GM23338 (cell line): ENCODE measurements around the gene SLBP. TPM values are rescaled to one million over a fixed set of nuclear protein-coding genes. Genes with fewer than 3 reads are reported as not detected.

ENCODE experiments used
- ATAC-seq: fragments of 200-7000 bp; cut with Tn5 transposase; 3 replicates; pipeline ENCODE4 v1.9.1; 2020
- DNase-seq: peaks from one replicate; pipeline ENCODE4 v3.0.0-alpha.2; 2015; ENCODE audit warnings: low spot score
- H2AFZ ChIP-seq: fragments of 200-600 bp; sonication (generic); 2 replicates; pipeline ENCODE4 v1.8.0; 2016; ENCODE audit warnings: antibody characterized with exemption, mild to moderate bottlenecking, moderate library complexity
- H3F3A ChIP-seq: fragments of 200-600 bp; sonication (generic); replicated peaks from 2 replicates; pipeline ENCODE4 v1.8.0; 2017; ENCODE audit warnings: antibody characterized with exemption, mixed run types, low read depth
- H3K27ac ChIP-seq: fragments of 200-600 bp; sonication (generic); 2 replicates; pipeline ENCODE4 v1.6.1; 2016; ENCODE audit warnings: low read depth
- H3K27me3 ChIP-seq: fragments of 200-600 bp; sonication (generic); 2 replicates; pipeline ENCODE4 v1.8.0; 2016; ENCODE audit warnings: mild to moderate bottlenecking, mixed run types, moderate library complexity; ENCODE audit not compliant: insufficient read depth
- H3K36me3 ChIP-seq: fragments of 200-600 bp; sonication (generic); 2 replicates; pipeline ENCODE4 v1.8.0; 2016; ENCODE audit warnings: mild to moderate bottlenecking; ENCODE audit not compliant: insufficient read depth
- H3K4me1 ChIP-seq: fragments of 200-600 bp; sonication (generic); 2 replicates; pipeline ENCODE4 v1.8.0; 2016; ENCODE audit warnings: mild to moderate bottlenecking, moderate library complexity; ENCODE audit not compliant: insufficient read depth
- H3K4me2 ChIP-seq: fragments of 200-600 bp; sonication (generic); 2 replicates; pipeline ENCODE4 v1.7.1; 2017; ENCODE audit warnings: mixed run types
- H3K4me3 ChIP-seq: fragments of 200-600 bp; sonication (generic); 2 replicates; pipeline ENCODE4 v1.6.1; 2016; ENCODE audit warnings: mixed run types
- H3K79me2 ChIP-seq: fragments of 200-600 bp; sonication (generic); replicated peaks from 2 replicates; pipeline ENCODE4 v1.8.0; 2017; ENCODE audit warnings: mild to moderate bottlenecking; ENCODE audit not compliant: insufficient read depth
- H3K9me2 ChIP-seq: fragments of 200-600 bp; sonication (generic); 2 replicates; pipeline ENCODE4 v1.8.0; 2017; ENCODE audit not compliant: insufficient read depth
- H4K20me1 ChIP-seq: fragments of 200-600 bp; sonication (generic); replicated peaks from 2 replicates; pipeline ENCODE4 v1.8.0; 2017; ENCODE audit warnings: mild to moderate bottlenecking; ENCODE audit not compliant: insufficient read depth
- H3K27ac Mint-ChIP-seq: 2 replicates; pipeline ENCODE4 v1.8.0; 2020; ENCODE audit warnings: inconsistent platforms, mild to moderate bottlenecking, moderate library complexity, mixed read lengths
- H3K27me3 Mint-ChIP-seq: 3 replicates; pipeline ENCODE4 v1.8.0; 2022; ENCODE audit warnings: low read depth, mild to moderate bottlenecking, moderate library complexity, mixed read lengths, inconsistent platforms; ENCODE audit not compliant: insufficient read depth, poor library complexity
- H3K36me3 Mint-ChIP-seq: 3 replicates; pipeline ENCODE4 v1.8.0; 2021; ENCODE audit warnings: low read depth, mild to moderate bottlenecking, inconsistent platforms, moderate library complexity, mixed read lengths
- H3K4me1 Mint-ChIP-seq: 3 replicates; pipeline ENCODE4 v1.8.0; 2020; ENCODE audit warnings: mild to moderate bottlenecking, inconsistent platforms, mixed read lengths
- H3K4me3 Mint-ChIP-seq: 3 replicates; pipeline ENCODE4 v1.8.0; 2021; ENCODE audit warnings: moderate library complexity, mild to moderate bottlenecking, inconsistent platforms, mixed read lengths
- H3K9me3 Mint-ChIP-seq: 3 replicates; pipeline ENCODE4 v1.8.0; 2020; ENCODE audit warnings: moderate library complexity, mild to moderate bottlenecking, inconsistent platforms, mixed read lengths
- CREB1 ChIP-seq: fragments of 250-450 bp; sonication (Bioruptor Pico); IDR thresholded peaks from 2 replicates; pipeline ENCODE4 v1.5.0; 2020; ENCODE audit warnings: low read depth, mild to moderate bottlenecking, moderate library complexity
- EZH2 ChIP-seq: fragments of 200-600 bp; sonication (generic); IDR thresholded peaks from one replicate; pipeline ENCODE4 v1.8.0; 2017; ENCODE audit warnings: antibody characterized with exemption, mild to moderate bottlenecking, low read depth; ENCODE audit not compliant: unreplicated experiment
- EZH2phosphoT487 ChIP-seq: fragments of 200-600 bp; sonication (generic); IDR thresholded peaks from one replicate; pipeline ENCODE4 v1.8.1; 2018; ENCODE audit warnings: antibody characterized with exemption; ENCODE audit not compliant: unreplicated experiment
- JUNB ChIP-seq: IDR thresholded peaks from one replicate; pipeline ENCODE4 v1.6.1; 2016; ENCODE audit warnings: antibody characterized with exemption; ENCODE audit not compliant: unreplicated experiment
- NANOG ChIP-seq: IDR thresholded peaks from 2 replicates; pipeline ENCODE4 v1.6.1; 2016; ENCODE audit warnings: antibody characterized with exemption, borderline replicate concordance
- POLR2AphosphoS5 ChIP-seq: IDR thresholded peaks from 2 replicates; pipeline ENCODE4 v1.6.1; 2016; ENCODE audit warnings: antibody characterized with exemption, low read depth
- STAT1 ChIP-seq: IDR thresholded peaks from one replicate; pipeline ENCODE4 v1.6.1; 2016; ENCODE audit warnings: antibody characterized with exemption; ENCODE audit not compliant: unreplicated experiment
- ZNF114 ChIP-seq: fragments of 250-450 bp; sonication (Bioruptor Pico); IDR thresholded peaks from 2 replicates; pipeline ENCODE4 v1.5.0; 2020; ENCODE audit warnings: mild to moderate bottlenecking, moderate library complexity
- ZNF331 ChIP-seq: fragments of 250-450 bp; sonication (Bioruptor Pico); IDR thresholded peaks from 2 replicates; pipeline ENCODE4 v1.5.0; 2020; ENCODE audit warnings: low read depth, mild to moderate bottlenecking, moderate library complexity
- polyA plus RNA-seq: library from polyadenylated mRNA; unstranded; fragments of >200 nt; fragmentation: Nextera tagmentation; extraction: Ambion mirVana; gene quantifications from 2 replicates; pipeline ENCODE4 v1.2.1, GENCODE V29; 2016
- total RNA-seq: library from RNA; depleted of rRNA; stranded (reverse); fragments of >200 nt; shearing (Covaris generic); gene quantifications from 2 replicates; pipeline ENCODE4 v1.2.3, GENCODE V29; 2014
- TF ChIP-seq, protein P1 (sequence below): IDR thresholded peaks from one replicate; pipeline ENCODE4 v1.6.1; 2018; ENCODE audit warnings: antibody characterized with exemption; ENCODE audit not compliant: unreplicated experiment
- TF ChIP-seq, protein P2 (sequence below): IDR thresholded peaks from 2 replicates; pipeline ENCODE4 v1.6.1; 2016; ENCODE audit warnings: antibody characterized with exemption

The SLBP gene
- total and polyA plus RNA-seq, 2 experiments from 2014 or later: 54.4 to 58.6 TPM

DNA sequence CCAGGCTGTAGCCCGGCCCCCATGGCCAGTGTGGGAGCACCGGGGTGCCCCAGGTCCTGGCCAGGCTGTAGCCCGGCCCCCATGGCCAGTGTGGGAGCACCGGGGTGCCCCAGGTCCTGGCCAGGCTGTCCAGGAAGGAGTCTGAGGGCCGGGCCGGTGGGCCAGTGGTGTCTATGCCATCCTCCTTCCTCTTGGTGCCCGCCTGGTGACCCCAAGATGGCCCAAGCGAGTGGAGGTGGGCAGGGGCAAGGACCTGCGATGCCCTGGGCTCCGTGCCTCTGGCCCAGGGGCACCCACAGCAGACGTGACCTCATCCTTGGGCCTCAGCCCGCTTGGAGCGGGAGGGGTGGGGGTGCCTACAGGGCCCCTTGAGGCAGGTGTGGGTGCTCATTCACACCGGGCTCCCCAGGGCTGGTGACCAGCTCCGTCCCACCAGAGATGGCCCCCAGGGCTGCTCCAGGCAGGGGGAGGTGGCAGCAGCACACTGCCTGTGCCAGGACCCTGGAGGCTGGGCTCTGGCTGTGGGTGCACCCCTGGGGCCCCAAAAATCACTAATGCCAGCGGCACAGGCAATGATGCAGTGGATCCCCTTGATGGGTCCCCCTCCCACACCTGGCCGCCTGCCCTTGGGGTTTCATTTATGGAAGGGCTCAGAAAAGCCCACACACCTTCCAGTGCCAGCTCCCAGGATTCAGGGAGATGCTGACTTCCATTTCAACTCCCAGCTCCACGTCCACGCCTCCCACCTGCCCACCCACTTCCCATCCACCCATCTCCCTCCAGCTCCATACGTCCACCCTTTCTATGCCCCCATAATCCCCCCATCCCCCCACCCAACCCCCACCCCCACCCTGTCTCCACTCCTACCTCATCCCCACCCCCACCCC, 45.0 kb upstream of the SLBP start (continued):
- TF ChIP-seq, protein P1, sequence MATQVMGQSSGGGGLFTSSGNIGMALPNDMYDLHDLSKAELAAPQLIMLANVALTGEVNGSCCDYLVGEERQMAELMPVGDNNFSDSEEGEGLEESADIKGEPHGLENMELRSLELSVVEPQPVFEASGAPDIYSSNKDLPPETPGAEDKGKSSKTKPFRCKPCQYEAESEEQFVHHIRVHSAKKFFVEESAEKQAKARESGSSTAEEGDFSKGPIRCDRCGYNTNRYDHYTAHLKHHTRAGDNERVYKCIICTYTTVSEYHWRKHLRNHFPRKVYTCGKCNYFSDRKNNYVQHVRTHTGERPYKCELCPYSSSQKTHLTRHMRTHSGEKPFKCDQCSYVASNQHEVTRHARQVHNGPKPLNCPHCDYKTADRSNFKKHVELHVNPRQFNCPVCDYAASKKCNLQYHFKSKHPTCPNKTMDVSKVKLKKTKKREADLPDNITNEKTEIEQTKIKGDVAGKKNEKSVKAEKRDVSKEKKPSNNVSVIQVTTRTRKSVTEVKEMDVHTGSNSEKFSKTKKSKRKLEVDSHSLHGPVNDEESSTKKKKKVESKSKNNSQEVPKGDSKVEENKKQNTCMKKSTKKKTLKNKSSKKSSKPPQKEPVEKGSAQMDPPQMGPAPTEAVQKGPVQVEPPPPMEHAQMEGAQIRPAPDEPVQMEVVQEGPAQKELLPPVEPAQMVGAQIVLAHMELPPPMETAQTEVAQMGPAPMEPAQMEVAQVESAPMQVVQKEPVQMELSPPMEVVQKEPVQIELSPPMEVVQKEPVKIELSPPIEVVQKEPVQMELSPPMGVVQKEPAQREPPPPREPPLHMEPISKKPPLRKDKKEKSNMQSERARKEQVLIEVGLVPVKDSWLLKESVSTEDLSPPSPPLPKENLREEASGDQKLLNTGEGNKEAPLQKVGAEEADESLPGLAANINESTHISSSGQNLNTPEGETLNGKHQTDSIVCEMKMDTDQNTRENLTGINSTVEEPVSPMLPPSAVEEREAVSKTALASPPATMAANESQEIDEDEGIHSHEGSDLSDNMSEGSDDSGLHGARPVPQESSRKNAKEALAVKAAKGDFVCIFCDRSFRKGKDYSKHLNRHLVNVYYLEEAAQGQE: no peak
- TF ChIP-seq EZH2phosphoT487 (no peak), JUNB (no peak), STAT1 (no peak), NANOG (no peak), POLR2AphosphoS5 (no peak), ZNF114 (CRISPR knock-in tag) (no peak), EZH2 (no peak), CREB1 (no peak), ZNF331 (CRISPR knock-in tag) (no peak)
- TF ChIP-seq, protein P2, sequence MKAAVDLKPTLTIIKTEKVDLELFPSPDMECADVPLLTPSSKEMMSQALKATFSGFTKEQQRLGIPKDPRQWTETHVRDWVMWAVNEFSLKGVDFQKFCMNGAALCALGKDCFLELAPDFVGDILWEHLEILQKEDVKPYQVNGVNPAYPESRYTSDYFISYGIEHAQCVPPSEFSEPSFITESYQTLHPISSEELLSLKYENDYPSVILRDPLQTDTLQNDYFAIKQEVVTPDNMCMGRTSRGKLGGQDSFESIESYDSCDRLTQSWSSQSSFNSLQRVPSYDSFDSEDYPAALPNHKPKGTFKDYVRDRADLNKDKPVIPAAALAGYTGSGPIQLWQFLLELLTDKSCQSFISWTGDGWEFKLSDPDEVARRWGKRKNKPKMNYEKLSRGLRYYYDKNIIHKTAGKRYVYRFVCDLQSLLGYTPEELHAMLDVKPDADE: no peak

DNA sequence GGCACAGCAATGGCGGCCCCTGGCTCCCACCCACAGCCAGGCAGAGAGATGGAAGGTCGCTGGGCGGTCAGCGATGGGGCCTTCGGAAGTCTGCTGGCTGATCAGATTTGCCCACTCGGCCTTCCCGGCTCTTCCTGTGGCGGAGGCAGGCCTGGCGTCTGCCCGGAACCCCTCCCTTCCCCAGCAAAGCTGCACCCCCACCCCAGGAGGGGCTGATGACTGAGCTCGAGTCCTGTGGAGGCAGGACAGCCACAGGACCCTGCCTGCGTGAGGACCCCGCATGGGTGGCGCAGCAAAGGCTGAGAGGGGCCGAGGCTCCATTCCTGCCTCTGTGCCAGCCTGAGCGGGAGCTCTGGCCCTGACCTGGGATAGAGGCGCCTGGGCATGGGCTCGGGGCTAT, 44.0 kb upstream of the SLBP start:
- Histone ChIP-seq H3K4me2 (no peak overlapping the region), H3K79me2 (no peaks in the 10 kb centered on the region), H3K9me2 (no peaks in the 10 kb centered on the region), H2AFZ (no peak overlapping the region), H3K4me1 (no peaks in the 10 kb centered on the region), H3K4me3 (no peak overlapping the region), H3K36me3 (no peaks in the 10 kb centered on the region), H3K27me3 (no peaks in the 10 kb centered on the region), H3K27ac (no peak overlapping the region), H4K20me1 (no peaks in the 10 kb centered on the region), H3F3A (no peaks in the 10 kb centered on the region)
- H3K4me1 Mint-ChIP-seq: peaks cover 5% of the 10 kb centered on the region
- H3K36me3 Mint-ChIP-seq: no peaks in the 10 kb centered on the region
- TF ChIP-seq, protein P1: no peak
- H3K9me3 Mint-ChIP-seq: no peaks in the 10 kb centered on the region
- no peak overlapping the region for H3K27ac Mint-ChIP-seq
- no peak overlapping the region for H3K4me3 Mint-ChIP-seq
- DNase-seq: no peak
- ATAC-seq: no peak
- H3K27me3 Mint-ChIP-seq: no peaks in the 10 kb centered on the region
